Epithelial cell of proximal tubule (primary cell): ENCODE results near the gene CDC16. TPM values are rescaled to one million over a fixed set of nuclear protein-coding genes. Genes with fewer than 3 reads are reported as not detected.
A peak's percentile ranks its signal among the peaks of the same experiment; 100 is the strongest.

ENCODE experiments used
- DNase-seq: peaks from one replicate; pipeline ENCODE4 v3.0.0-alpha.2; 2011; ENCODE audit warnings: low read depth
- H3K4me3 ChIP-seq: 2 replicates; pipeline ENCODE4 v1.5.1; 2011; ENCODE audit warnings: low read depth, mild to moderate bottlenecking, low read length
- CTCF ChIP-seq: conservative IDR thresholded peaks from 2 replicates; pipeline ENCODE4 v1.5.1; 2012; ENCODE audit warnings: low read depth, mild to moderate bottlenecking, low read length
- total RNA-seq: library from RNA; depleted of rRNA; stranded (reverse); fragments of >200 nt; gene quantifications from 2 replicates; pipeline ENCODE4 v1.2.3, GENCODE V29; 2015

Gene CDC16
- total RNA-seq, 1 donor from 2014 or later = 20.0 TPM

- no peak for TF ChIP-seq CTCF
- DNase-seq = no peak
- no peak overlapping the region for H3K4me3 ChIP-seq
Measured at GRCh38 chr13:114227528-114227927, 7.2 kb upstream of the CDC16 start.

- DNase-seq = no peak
- H3K4me3 ChIP-seq = no peak overlapping the region
- TF ChIP-seq CTCF = no peak
Measured at GRCh38 chr13:114228176-114228575, 6.5 kb upstream of the CDC16 start.

DNA sequence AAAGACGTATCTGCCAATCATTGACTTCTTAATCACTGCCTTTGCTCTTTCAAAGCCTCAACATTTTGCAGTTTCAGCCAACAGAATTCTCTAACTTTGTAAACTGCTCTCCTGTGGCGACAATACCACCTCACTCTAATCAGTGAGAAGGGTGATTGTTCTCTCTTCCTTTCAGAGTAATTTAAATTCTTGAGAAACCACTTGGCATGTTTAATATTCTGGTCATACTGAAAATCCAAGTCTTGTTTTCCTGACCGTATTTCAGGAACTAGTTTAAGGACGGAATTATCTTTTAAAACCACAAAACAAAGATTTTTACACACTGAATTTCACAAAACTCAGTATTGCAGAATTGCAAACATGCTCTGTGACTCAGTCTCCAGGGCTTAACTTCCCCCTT, 5.2 kb upstream of the CDC16 start:
- DNase-seq = no peak
- no peak for TF ChIP-seq CTCF
- no peak overlapping the region for H3K4me3 ChIP-seq

DNA sequence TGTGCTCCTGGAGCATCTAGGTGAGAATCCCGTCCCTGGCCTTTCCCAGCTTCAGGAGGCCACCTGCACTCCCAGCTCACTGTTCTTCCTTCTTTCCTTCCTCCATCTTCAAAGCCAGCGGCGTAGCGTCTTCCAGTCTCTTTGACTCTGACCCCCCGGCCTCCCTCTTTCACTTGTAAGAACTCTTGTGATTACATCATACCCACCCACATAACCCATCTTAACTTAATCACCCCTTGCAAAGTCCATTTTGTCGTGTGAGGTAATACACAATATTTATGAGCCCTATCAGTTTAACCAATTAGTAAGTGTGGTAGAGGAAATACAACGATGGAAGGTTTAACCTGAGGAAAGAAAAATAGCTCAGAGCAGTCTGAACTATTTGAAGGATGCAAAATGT, 4.6 kb upstream of the CDC16 start:
- no peak for TF ChIP-seq CTCF
- no peak overlapping the region for H3K4me3 ChIP-seq
- no peak for DNase-seq

DNA sequence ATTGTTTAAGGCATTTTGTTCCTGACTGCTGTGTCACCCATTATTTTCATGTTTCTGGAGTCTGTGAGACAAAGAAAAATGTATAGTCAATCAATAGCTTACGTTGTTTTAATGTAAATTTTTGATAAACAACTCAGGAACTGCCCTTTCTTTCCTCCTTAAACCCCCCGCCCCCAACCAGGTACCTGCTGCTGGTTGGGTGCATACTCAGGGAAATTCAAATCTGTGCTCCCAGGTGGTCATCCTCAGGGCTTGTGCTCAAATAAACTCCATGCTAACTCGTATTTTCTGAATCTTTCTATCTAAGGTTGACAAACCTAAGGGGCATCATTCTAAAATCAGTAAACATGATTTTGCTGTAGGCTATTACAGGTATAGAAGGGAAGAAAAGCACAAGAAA, 4.1 kb upstream of the CDC16 start:
- no peak for DNase-seq
- no peak for TF ChIP-seq CTCF
- no peak overlapping the region for H3K4me3 ChIP-seq

- no peak overlapping the region for H3K4me3 ChIP-seq
- no peak for TF ChIP-seq CTCF
- no peak for DNase-seq
Measured at GRCh38 chr13:114231886-114232285, 2.8 kb upstream of the CDC16 start.

GRCh38 chr13:114234266-114234644, 442 bp upstream of the CDC16 start:
- TF ChIP-seq CTCF = no peak
- H3K4me3 ChIP-seq = peak overlapping the region; percentile 86
- no peak for DNase-seq
